H1 (cell line): ENCODE data around the gene CWC27. TPM values are rescaled to one million over a fixed set of nuclear protein-coding genes. Genes with fewer than 3 reads are reported as not detected.

Experiments
- CTCF ChIA-PET: fragments of 300-600 bp; sonication (Branson Sonifier 250); formaldehyde crosslinking; loops from one replicate; lab custom pipeline; 2021; ENCODE audit not compliant: partially characterized antibody; lab: Charles Lee
- POLR2A ChIA-PET: fragments of 300-600 bp; sonication (Branson Sonifier 250); formaldehyde crosslinking; loops from one replicate; lab custom pipeline; 2021; ENCODE audit warnings: inconsistent platforms; ENCODE audit not compliant: partially characterized antibody; lab: Charles Lee
- DNase-seq, 2 experiments: peaks; one replicate each; pipeline versions ENCODE4 v3.0.0 to v3.0.0-alpha.2; 2010 to 2022; ENCODE audit warnings: low spot score in 2 of 2, low read depth in 1 of 2, mixed read lengths in 1 of 2
- FAIRE-seq: peaks from 2 replicates; lab custom pipeline; 2011; peaks lifted over from hg19 to GRCh38; lab: Jason Lieb, UNC
- H2AFZ ChIP-seq: 2 replicates; pipeline ENCODE4 v1.8.1; 2012; ENCODE audit warnings: low read length, inconsistent platforms
- H2AK5ac ChIP-seq: 2 replicates; pipeline ENCODE4 v1.6.1; 2013; ENCODE audit warnings: low read depth, low read length
- H2BK120ac ChIP-seq: replicated peaks from 2 replicates; pipeline ENCODE3; 2013; ENCODE audit warnings: low read depth, low read length, inconsistent platforms
- H2BK12ac ChIP-seq: 2 replicates; pipeline ENCODE4 v1.6.1; 2013; ENCODE audit warnings: low read depth, low read length
- H2BK15ac ChIP-seq: 2 replicates; pipeline ENCODE4 v1.6.1; 2013; ENCODE audit warnings: low read length
- H2BK20ac ChIP-seq: 2 replicates; pipeline ENCODE4 v1.6.1; 2013; ENCODE audit warnings: low read length
- H2BK5ac ChIP-seq: 2 replicates; pipeline ENCODE4 v1.6.1; 2013; ENCODE audit warnings: low read depth, low read length
- H3K14ac ChIP-seq: 2 replicates; pipeline ENCODE4 v1.6.1; 2013; ENCODE audit warnings: inconsistent platforms; ENCODE audit not compliant: insufficient read length
- H3K18ac ChIP-seq: 2 replicates; pipeline ENCODE4 v1.6.1; 2013; ENCODE audit warnings: low read length; ENCODE audit errors: extremely low read depth
- H3K23ac ChIP-seq: 2 replicates; pipeline ENCODE4 v1.6.1; 2013; ENCODE audit warnings: inconsistent platforms; ENCODE audit not compliant: insufficient read length
- H3K23me2 ChIP-seq: 2 replicates; pipeline ENCODE4 v1.6.1; 2013; ENCODE audit warnings: low read depth, low read length
- H3K27ac ChIP-seq: 2 replicates; pipeline ENCODE4 v1.6.1; 2011; ENCODE audit warnings: low read depth, low read length, inconsistent platforms
- H3K27me3 ChIP-seq, 4 experiments: replicated peaks in 1 of 4; 1 replicate in 1 of 4; 2 replicates in 3 of 4; pipeline versions ENCODE4 v1.6.1 to v1.8.1; 2011 to 2013; ENCODE audit warnings: low read length in 3 of 4, mild to moderate bottlenecking in 3 of 4, inconsistent platforms in 2 of 4, mixed read lengths in 2 of 4, moderate library complexity in 1 of 4; ENCODE audit not compliant: control insufficient read depth in 3 of 4, insufficient read depth in 3 of 4; ENCODE audit errors: extremely low read depth in 1 of 4
- H3K36me3 ChIP-seq, 4 experiments: 2 replicates each; pipeline versions ENCODE4 v1.6.1 to v1.8.1; 2011 to 2013; ENCODE audit warnings: mild to moderate bottlenecking in 4 of 4, low read length in 3 of 4, moderate library complexity in 2 of 4, control low read depth in 1 of 4, inconsistent platforms in 1 of 4; ENCODE audit not compliant: insufficient read depth in 4 of 4, control insufficient read depth in 2 of 4
- H3K4ac ChIP-seq: replicated peaks from 2 replicates; pipeline ENCODE3; 2013; ENCODE audit warnings: low read length, low read depth, mixed read lengths, inconsistent platforms; ENCODE audit not compliant: insufficient read length
- H3K4me1 ChIP-seq, 4 experiments: replicated peaks in 1 of 4; 1 replicate in 1 of 4; 2 replicates in 3 of 4; pipeline versions ENCODE4 v1.6.1 to v1.8.1; 2011 to 2013; ENCODE audit warnings: low read length in 3 of 4, inconsistent platforms in 2 of 4, mixed read lengths in 1 of 4; ENCODE audit not compliant: insufficient read depth in 4 of 4, control insufficient read depth in 3 of 4
- H3K4me2 ChIP-seq, 2 experiments: 2 replicates each; pipeline versions ENCODE4 v1.6.1 to v1.8.1; 2011 to 2013; ENCODE audit warnings: low read depth in 2 of 2, low read length in 2 of 2, control low read depth in 1 of 2, inconsistent platforms in 1 of 2, mild to moderate bottlenecking in 1 of 2; ENCODE audit not compliant: insufficient read depth in 1 of 2
- H3K4me3 ChIP-seq, 4 experiments: fragments of 200-600, 300-600 bp in 1 of 4; sonication (generic), shearing (Covaris generic), sonication (Bioruptor Twin) in 1 of 4; 2 replicates each; pipeline versions ENCODE4 v1.5.1 to v1.8.1; 2011 to 2016; ENCODE audit warnings: low read length in 4 of 4, low read depth in 3 of 4, control low read depth in 2 of 4, inconsistent platforms in 2 of 4, mild to moderate bottlenecking in 2 of 4, mixed read lengths in 1 of 4, moderate library complexity in 1 of 4; ENCODE audit not compliant: insufficient read depth in 2 of 4; ENCODE audit errors: extremely low read depth in 1 of 4
- H3K56ac ChIP-seq: replicated peaks from 2 replicates; pipeline ENCODE3; 2013; ENCODE audit warnings: low read depth, mild to moderate bottlenecking, mixed read lengths, low read length, inconsistent platforms; ENCODE audit not compliant: insufficient read length
- H3K79me1 ChIP-seq: 2 replicates; pipeline ENCODE4 v1.6.1; 2013; ENCODE audit warnings: low read depth, low read length, control low read depth
- H3K79me2 ChIP-seq, 2 experiments: 2 replicates each; pipeline versions ENCODE4 v1.6.1 to v1.8.1; 2012 to 2013; ENCODE audit warnings: low read length in 2 of 2, mild to moderate bottlenecking in 2 of 2, inconsistent platforms in 1 of 2; ENCODE audit not compliant: insufficient read depth in 2 of 2, control insufficient read depth in 1 of 2
- H3K9ac ChIP-seq, 4 experiments: replicated peaks in 1 of 4; 1 replicate in 1 of 4; 2 replicates in 3 of 4; pipeline versions ENCODE4 v1.6.1 to v1.8.1; 2011 to 2013; ENCODE audit warnings: low read depth in 3 of 4, low read length in 3 of 4, control low read depth in 2 of 4, mild to moderate bottlenecking in 2 of 4, moderate library complexity in 2 of 4, inconsistent platforms in 1 of 4; ENCODE audit errors: extremely low read depth in 1 of 4
- H3K9me3 ChIP-seq, 2 experiments: 2 replicates each; pipeline versions ENCODE4 v1.6.1 to v1.8.1; 2012 to 2013; ENCODE audit warnings: mild to moderate bottlenecking in 2 of 2, moderate library complexity in 2 of 2, control low read depth in 1 of 2, inconsistent platforms in 1 of 2, low read depth in 1 of 2, low read length in 1 of 2, mixed read lengths in 1 of 2; ENCODE audit not compliant: insufficient read depth in 2 of 2
- H4K20me1 ChIP-seq, 2 experiments: replicated peaks in 1 of 2; 2 replicates each; pipeline versions ENCODE3 to v1.8.1; 2011 to 2013; ENCODE audit warnings: inconsistent platforms in 2 of 2, low read length in 2 of 2, mild to moderate bottlenecking in 1 of 2; ENCODE audit not compliant: insufficient read depth in 2 of 2, control insufficient read depth in 1 of 2
- H4K5ac ChIP-seq: 2 replicates; pipeline ENCODE4 v1.6.1; 2013; ENCODE audit warnings: low read length, low read depth, mixed read lengths, inconsistent platforms; ENCODE audit not compliant: insufficient read length
- H4K8ac ChIP-seq: 2 replicates; pipeline ENCODE4 v1.8.0; 2013; ENCODE audit warnings: mild to moderate bottlenecking, moderate library complexity, low read length, inconsistent platforms; ENCODE audit not compliant: insufficient read depth; ENCODE audit errors: extremely low read depth
- H4K91ac ChIP-seq: replicated peaks from 2 replicates; pipeline ENCODE3; 2013; ENCODE audit warnings: low read length, mixed read lengths, inconsistent platforms; ENCODE audit not compliant: insufficient read length
- CHD2 ChIP-seq: IDR thresholded peaks from 2 replicates; pipeline ENCODE4 v1.6.1; 2012; ENCODE audit warnings: low read length, improper control_type of control experiment
- CTBP2 ChIP-seq: IDR thresholded peaks from 2 replicates; pipeline ENCODE4 v1.7.0; 2011; ENCODE audit warnings: borderline replicate concordance, mild to moderate bottlenecking, moderate library complexity, mixed read lengths, low read length; ENCODE audit not compliant: insufficient read depth, insufficient read length
- SIN3A ChIP-seq, 2 experiments: IDR thresholded peaks in 1 of 2; conservative IDR thresholded peaks in 1 of 2; 2 replicates each; pipeline ENCODE4 v1.6.1; 2011 to 2012; ENCODE audit warnings: low read length in 2 of 2, improper control_type of control experiment in 1 of 2, low read depth in 1 of 2, mild to moderate bottlenecking in 1 of 2
- TAF7 ChIP-seq: optimal IDR thresholded peaks from 2 replicates; pipeline ENCODE3; 2011; ENCODE audit warnings: low read depth, mild to moderate bottlenecking, inconsistent platforms, low read length, moderate library complexity, borderline replicate concordance
- WGBS, 2 experiments: shearing (Covaris generic) in 1 of 2; methylation state at CpG; one replicate each; pipeline versions ENCODE4 v1.1.6 to v1.1.7; 2013 to 2015; ENCODE audit warnings: low lambda C conversion rate in 2 of 2, mixed read lengths in 2 of 2, inconsistent platforms in 1 of 2, low coverage in 1 of 2, missing lambda C conversion rate in 1 of 2; ENCODE audit not compliant: insufficient replicate concordance in 2 of 2, insufficient coverage in 1 of 2, insufficient read length in 1 of 2; ENCODE audit errors: extremely low coverage in 1 of 2, missing lambda C conversion rate in 1 of 2; 5-methylcytosine and 5-hydroxymethylcytosine counted together
- polyA plus RNA-seq, 7 experiments: library from polyadenylated mRNA; depleted of rRNA in 3 of 7; stranded (reverse) in 5 of 7; unstranded in 2 of 7; fragments of >200 nt in 5 of 7; fragments of 200-250 nt in 2 of 7; gene quantifications; 1 replicate in 5 of 7; 2 replicates in 1 of 7; 4 replicates in 1 of 7; pipeline versions ENCODE4 v1.2.1 to v1.2.3, GENCODE V29; 2011 to 2013; ENCODE audit warnings: missing spikeins in 2 of 7, mixed read lengths in 2 of 7
- total RNA-seq: library from RNA; stranded (reverse); fragmentation: NEBNext Ultra II Directional; extraction: Animal tissue kit (Norgen Biotek cat#: 25700); gene quantifications from 2 replicates; pipeline ENCODE4 v1.2.1, GENCODE V29; 2021

CWC27 gene
- total and polyA plus RNA-seq, 2 of the 8 experiments (the other 6 are each of a cell fraction or from before 2014, with no cell fraction given): 24.9 to 43.4 TPM

- no peak overlapping the region for H3K4me3 ChIP-seq
- no peak overlapping the region for H4K8ac ChIP-seq
- DNase-seq: no peak
- no peak overlapping the region for H3K56ac ChIP-seq
- no peak overlapping the region for H3K14ac ChIP-seq
- no peak overlapping the region for H2AK5ac ChIP-seq
- WGBS, 2 experiments: 92% methylated on average over 1 of the region's 1 CpG; no CpG with 5 or more reads in 1 of the 2 experiments
- H3K9ac ChIP-seq: no peak overlapping the region
- H2BK5ac ChIP-seq: no peak overlapping the region
- no peak overlapping the region for H2BK12ac ChIP-seq
- POLR2A ChIA-PET: interaction anchor here (1.1 kb wide), 1 partner anchor 21 kb away, joined by 3 read pairs; no protein-coding TSS in a partner anchor
- CTCF ChIA-PET: interaction anchor here (0.7 to 1.6 kb wide), 4 partner anchors 17 to 199 kb away, joined by 3 to 4 read pairs (median 3); no protein-coding TSS in a partner anchor
- no peak overlapping the region for H3K4me2 ChIP-seq
- no peaks in the 10 kb centered on the region for H4K20me1 ChIP-seq
- no peaks in the 10 kb centered on the region for H3K23me2 ChIP-seq
- no peaks in the 10 kb centered on the region for H3K36me3 ChIP-seq
- no peak for TF ChIP-seq CTBP2
- TF ChIP-seq SIN3A (conservative IDR thresholded peaks at IDR 0.05 in 1 of 2, IDR thresholded peaks at IDR 0.05 in 1 of 2; ENCODE audit: low read depth in 1 of 2, low read length in 2 of 2): no peak
- TF ChIP-seq TAF7: no peak
- TF ChIP-seq CHD2: no peak
- H3K18ac ChIP-seq: no peak overlapping the region
- FAIRE-seq: no peak
- H2BK120ac ChIP-seq: no peak overlapping the region
- no peaks in the 10 kb centered on the region for H3K9me3 ChIP-seq
- H3K23ac ChIP-seq: no peak overlapping the region
- H2BK20ac ChIP-seq: no peak overlapping the region
- no peaks in the 10 kb centered on the region for H3K4me1 ChIP-seq
- H3K79me1 ChIP-seq: no peaks in the 10 kb centered on the region
- H2AFZ ChIP-seq: no peak overlapping the region
- H2BK15ac ChIP-seq: no peak overlapping the region
- H4K91ac ChIP-seq: no peak overlapping the region
- no peak overlapping the region for H4K5ac ChIP-seq
- H3K27me3 ChIP-seq: no peaks in the 10 kb centered on the region
- no peak overlapping the region for H3K4ac ChIP-seq
- H3K79me2 ChIP-seq: no peaks in the 10 kb centered on the region
- H3K27ac ChIP-seq: no peak overlapping the region
Measured at GRCh38 chr5:65013166-65013565, 244.4 kb downstream of the CWC27 start.
